ENCODE results near the gene VIPR2.
"Not testable (repeated sequence)": the region's sequence is repeated elsewhere in the genome, so short reads cannot be mapped to it uniquely, and the experiment has no call there.

VIPR2 gene

DNA sequence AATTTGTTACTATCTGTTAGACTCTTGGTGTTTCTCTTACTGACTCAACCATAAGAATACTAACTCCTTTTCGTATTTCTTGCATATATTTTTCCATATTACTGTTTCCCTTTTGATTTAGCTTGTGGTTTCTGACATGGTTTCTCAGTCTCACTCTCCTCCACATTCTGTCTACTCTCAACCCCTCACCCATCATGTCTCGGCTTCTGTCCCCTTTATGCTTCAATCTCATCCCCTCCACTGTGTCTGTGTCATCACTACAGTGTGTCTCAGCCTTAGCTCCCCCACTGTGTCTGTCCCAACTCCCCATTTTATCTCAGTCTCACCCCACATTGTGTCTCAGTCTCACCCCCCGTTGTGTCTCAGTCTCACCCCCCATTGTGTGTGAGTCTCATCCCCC is 126.9 kb downstream of the VIPR2 start:
- no peak for DNase-seq

DNA sequence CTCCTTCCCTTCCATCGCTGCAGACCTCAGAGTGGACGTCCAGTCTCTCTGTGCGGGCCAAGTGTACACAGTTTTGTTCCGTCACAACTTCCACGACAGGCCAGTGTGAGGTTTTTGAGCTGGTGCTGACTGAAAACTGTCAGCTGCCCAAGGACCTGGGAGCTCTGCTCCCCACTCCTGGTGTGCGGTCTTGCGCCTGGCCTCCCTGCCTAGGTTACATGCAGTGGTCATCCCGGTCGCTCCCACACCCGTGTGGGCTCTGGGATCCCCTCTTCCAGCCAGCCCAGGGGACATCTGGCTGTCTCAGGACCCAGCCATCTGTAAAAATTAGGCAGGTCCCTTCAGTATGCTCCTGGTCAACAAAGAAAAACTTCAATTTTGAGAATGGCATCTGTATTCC is 127.5 kb downstream of the VIPR2 start:
- DNase-seq: no peak

DNA sequence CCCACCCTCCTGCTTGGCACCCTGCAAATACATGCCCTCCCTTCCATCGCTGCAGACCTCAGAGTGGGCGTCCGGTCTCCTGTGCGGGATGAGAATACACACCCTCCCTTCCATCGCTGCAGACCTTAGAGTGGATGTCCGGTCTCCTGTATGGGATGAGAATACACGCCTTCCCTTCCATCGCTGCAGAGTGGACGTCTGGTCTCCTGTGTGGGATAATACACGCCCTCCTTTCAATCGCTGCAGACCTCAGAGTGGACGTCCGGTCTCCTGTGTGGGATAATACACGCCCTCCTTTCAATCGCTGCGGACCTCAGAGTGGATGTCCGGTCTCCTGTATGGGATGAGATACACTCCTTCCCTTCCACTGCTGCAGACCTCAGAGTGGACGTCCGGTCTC is 128.1 kb downstream of the VIPR2 start:
- no peak for DNase-seq

DNA sequence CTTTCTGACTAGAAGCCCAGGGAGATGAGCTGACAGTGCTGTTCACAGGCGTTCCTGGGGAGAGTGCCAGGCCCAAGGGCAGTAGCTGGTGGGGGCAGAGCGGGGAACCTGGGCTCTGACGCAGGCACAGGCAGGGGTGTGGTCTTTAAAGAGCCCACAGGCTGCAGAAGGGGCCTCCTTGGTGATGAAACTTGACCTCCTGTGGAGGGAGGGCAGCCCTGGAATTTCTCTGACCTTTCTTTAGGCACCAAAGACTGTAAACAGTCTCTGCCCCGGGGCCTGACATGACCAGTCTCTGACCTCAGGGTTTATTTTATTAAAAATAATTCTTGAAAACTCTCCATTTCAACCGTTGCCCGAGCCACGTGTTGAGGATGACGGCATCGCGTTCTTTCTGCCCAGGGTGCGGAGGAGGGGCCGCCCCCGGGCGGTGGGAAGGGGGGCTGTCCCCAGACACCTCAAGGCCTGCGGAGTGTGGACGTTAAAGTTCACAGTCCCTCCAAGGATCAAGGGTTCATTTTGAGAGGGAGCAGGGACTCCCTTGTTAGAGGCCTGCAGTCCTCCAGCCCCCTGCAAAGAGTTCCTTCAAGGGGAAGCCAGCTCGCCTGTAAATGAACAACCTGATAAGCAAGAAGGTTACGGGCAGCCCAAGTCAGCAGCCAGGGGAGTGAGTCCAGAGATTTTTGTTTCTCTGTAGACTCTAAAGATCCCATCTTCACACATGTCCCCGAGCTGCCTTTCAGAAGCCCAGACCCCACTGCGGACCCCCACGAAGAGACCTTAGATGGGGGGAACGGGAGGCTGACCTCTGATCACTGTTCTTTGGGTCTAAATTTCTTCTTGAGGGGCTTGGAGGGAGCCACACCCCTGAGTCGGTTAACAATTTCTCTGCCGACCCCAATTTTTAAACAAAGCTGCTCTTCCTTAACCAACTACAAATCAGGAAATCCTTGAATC is 128.9 kb downstream of the VIPR2 start:
- no peak for DNase-seq

DNA sequence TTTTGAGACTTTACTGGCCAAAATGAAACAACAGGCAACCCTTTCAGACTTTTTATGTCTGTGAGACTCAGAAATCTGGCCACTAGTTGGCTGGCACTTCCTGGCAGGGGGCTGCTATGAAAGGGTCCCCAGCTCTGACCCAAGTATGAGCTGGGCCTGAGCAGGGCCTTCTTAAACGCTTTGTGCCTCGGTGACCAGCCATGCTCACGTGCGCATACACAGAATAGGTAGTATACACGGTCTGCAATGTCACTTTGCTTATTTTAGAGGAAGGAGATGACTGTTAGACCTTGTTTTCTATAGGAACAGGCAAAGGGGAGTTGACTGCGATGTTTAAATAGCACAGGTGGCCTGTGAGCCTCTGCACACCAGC is 129.6 kb downstream of the VIPR2 start:
- DNase-seq: no peak

DNA sequence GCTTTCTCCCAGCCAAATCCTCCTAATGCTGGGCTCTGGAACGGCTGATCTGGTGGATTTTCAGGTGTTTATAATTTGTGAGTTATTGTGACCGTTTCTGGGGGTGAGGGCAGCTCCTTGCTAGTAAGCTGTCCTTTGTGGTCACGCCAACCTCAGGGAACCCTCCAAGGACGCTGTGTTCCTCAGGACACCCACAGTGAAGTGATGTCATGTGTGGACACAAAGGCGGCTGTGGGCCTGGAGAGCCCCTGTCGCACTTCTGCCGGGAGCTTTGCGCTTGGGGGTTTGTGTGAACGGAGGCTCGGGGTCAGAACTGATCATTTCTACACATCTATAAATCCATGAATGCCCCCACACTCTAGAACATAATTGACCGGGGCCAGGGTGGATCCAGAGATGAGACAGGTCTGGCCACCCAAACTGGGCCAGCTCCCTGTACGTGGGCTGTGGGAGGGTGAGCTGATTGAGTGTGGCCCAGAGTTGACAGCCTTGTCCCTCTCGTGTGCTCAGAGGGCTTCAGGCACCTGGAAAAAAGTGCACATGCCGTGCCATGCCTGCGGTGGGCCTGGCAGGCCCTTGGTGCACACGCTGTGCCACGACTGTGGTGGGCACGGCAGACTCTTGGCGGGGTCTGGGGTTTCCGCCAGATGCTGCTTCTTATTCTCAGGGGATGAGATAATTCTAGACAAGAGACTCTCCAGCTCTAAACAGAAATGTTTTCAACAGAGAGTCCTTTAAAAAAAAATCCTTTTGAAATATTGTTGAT is 130.2 kb downstream of the VIPR2 start:
- DNase-seq: no peak

DNA sequence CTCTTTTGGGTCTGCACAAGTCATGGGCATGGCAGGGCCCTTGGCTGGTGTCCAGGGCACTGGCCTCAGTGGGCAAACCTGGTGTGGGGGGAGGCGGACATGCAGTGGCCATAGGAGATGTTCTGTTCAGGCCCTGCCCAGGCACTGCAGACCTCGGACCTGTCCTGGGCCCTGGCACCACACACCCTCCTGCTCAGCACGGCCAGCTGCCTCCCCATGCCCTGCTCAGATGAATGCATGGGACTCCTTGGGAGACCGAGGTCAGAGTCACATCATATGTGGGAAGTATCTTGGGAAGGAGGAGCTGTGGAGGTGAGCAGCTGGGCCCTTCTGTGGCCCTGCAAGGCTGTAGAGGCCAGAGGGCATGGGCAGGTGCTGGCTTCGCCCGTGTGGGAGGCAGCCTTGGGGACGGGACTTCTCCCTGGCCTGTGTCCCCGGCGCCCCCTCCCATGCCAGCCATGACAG is 130.8 kb downstream of the VIPR2 start:
- no peak for DNase-seq

DNA sequence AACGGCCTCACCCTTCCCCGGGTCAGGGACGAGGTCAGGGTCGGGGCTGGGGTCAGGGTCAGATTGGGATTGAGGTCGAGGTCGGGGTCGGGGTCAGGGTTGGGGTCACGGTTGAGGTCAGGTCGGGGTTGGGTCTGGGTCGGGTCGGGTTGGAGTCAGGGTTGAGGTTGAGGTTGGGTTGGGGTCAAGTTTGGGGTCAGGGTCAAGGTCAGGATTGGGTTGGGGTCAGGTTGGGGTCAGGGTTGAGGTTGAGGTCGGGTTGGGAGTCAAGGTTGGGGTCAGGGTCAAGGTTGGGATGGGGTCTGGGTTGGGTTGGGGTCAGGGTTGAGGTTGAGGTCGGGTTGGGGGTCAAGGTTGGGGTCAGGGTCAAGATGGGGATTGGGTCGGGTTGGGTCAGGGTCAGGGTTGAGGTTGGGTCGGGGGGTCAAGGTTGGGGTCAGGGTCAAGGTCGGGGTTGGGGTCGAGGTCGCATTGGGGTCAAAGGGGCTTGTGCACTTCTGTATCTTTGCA is 131.4 kb downstream of the VIPR2 start:
- DNase-seq: no peak

DNA sequence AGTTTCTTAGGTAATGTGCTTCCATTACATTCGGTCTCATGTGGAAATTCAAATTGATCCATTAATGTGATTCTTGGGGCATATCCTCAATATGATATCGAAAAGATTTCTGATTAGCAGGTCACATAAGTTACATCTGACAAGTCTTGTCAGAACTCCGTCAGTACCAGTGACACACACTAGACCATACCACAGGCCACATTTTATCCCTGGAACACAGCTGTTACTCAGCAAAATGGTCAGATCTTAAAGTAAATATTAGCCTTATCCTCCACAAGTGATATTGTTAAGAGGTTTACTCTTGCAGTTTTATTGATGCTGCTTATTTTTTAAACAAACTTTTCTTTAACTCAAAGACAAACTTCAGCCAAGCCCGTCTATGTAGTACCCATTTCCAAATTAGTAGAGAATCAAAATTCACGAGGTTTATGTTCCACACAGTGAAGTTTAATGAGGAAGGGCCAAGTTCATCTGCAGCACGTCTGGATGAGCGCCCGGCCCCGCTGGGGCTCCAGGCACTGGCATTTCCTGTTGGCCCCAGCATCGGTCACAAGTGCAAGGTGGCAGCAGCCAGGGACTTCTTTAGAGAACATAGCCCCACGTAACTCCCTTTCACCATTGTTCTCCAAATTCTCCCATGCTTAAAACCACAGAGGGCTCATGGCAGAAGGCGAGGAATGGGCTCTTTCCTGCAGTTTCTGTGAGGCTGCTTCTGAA is 132.2 kb downstream of the VIPR2 start:
- no peak for DNase-seq

DNA sequence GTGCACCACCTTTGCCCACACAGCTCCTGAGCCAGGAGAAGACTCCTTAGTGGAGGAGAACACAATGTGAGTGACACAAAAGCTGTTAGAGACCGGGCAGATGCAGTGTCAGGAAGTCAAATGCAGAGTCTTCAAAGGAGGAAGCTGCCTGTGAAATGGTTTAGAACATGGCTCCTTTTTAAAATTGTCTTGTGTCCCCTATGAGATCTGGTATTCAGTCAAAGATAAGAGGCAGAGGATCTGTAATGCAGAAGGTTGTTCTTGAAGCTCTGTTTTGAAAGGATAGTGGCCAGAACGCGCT is 133.0 kb downstream of the VIPR2 start:
- no peak for DNase-seq

DNA sequence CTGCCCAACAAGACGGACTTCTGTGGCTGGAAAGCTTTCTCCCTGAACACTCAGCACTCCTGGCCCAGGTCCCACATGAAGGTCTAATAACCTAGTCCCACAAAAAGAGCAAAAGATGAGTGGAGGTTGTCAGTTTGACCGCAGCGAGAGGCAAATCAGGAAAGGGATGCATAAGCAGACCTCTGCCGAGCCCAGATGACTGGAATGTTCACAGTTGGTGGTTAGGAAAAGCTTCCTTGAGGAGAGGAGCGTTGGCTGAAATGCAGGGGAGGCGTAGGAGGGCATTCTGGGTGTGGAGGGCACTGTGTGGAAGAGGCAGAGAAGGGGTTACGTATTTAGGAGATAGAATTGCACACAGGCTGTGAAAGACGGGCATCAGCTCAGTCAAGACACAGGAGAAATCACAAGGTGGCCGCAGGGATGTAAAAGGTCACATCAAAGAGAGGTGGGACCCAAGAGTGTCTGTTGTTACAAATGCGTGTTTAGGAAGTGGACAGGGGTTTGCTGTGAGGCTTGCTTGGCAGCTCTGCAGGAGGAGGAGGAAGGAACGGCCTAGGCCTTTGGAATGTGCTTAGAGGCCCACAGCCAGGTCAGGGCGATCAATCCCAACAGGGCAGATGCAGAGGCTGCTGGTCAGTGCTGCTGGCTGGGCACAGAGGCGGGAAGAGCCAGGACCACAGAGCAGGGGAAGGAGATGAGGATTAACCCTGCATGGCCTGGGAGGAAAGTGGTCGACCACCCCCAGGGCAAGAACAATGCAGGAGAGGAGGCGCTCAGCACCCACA is 133.5 kb downstream of the VIPR2 start:
- DNase-seq: no peak

DNA sequence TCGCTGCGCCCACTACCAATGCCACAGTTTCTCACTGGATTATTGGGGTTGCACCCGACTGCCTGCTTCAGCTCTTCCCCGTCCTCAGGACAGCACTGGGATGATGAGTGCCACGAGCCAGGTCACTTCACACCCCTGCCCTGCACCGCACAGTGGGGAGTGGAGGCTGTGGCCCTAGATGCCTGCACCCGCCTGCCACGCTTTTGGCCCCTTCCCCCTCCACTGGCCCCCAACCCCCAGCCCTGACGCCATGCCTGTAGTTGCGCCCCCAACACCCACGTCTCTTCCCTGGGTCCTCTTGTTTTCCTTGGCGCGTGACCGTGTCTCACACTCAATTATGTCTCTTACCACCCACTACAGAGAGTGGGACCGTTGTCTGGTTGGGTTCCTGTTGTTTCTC is 134.3 kb downstream of the VIPR2 start:
- no peak for DNase-seq

DNA sequence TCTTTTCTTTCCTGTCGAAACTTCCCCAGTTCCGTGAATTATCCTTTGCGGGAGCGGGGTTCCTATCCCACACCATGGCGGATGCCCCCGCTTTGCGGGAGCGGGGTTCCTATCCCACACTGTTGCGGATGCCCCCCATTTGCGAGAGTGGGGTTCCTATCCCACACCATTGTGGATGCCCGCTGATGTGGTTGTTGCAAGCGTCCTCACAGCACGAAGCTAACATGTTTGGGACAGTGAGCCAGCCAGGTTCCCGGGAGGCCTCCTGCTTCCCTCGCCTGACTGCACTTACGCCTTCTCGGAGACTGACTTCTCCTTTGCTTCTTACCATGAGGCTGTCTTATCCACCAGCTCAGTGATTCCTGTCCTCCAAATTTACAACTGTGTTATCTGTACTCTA is 134.7 kb downstream of the VIPR2 start:
- DNase-seq: no peak

DNA sequence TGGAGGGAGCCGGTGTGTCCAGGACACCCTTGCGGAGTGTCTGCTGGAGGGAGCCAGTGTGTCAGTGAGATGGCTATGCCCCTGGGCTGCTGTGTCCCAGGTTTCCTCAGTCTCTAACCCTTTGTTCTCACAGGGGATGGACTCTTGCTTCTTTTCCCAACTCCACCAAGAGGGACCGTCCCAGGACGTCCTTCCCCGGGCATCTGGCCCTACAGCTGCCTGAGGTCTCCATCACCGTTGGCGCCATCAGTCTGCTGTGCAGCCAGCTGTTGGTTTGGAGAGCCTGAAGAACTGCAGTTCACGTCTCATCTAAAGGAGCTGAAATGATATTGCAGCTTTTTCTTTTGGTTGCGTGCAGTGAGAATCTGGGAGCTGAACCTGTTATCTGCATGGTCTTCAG is 136.2 kb downstream of the VIPR2 start:
- no peak for DNase-seq

DNA sequence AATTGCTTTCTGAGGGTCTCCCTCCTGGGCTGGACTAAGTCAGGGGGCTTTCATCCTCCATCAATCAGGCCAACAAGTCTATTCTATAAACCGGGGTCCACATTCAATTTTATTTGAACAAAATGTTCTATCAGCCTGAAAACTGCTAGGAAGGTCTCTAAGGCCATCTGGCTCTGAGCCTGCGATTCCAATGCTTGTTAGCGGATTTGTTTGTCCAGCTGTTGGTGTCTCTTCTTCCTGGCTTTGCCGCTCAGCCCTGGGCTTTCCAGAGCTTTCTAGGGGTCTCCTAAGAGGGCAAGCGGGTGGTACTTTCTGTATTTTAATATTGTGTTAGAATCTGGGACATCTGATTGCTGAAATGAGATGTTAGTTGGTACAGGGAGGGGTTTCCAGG is 136.7 kb downstream of the VIPR2 start:
- no peak for DNase-seq

DNA sequence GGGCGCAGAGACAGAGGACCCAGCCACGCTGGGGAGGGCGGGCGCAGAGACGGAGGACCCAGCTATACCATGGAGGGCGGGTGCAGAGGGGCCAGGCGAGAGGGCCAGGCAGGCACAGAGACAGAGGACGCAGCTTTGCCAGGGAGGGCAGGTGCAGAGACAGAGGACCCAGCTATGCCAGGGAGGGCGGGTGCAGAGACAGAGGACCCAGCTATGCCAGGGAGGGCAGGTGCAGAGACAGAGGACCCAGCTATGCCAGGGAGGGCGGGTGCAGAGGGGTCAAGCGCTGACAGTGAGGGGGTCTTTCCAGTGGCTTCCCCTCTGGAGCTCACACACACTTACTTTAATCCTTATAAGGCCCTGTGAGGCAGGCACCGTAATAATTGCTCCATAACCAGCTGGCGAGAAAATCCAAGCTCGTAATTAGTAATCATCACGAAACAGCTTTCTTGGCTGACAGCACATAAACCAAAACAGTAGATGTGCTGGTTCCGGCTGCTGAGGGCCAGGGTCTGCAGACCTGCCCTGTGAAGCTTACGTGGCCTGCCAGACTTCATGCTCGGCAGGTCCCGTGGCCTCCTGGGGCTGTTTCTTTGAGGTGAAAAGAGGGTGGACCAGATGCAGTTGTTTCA is 137.2 kb downstream of the VIPR2 start:
- no peak for DNase-seq

DNA sequence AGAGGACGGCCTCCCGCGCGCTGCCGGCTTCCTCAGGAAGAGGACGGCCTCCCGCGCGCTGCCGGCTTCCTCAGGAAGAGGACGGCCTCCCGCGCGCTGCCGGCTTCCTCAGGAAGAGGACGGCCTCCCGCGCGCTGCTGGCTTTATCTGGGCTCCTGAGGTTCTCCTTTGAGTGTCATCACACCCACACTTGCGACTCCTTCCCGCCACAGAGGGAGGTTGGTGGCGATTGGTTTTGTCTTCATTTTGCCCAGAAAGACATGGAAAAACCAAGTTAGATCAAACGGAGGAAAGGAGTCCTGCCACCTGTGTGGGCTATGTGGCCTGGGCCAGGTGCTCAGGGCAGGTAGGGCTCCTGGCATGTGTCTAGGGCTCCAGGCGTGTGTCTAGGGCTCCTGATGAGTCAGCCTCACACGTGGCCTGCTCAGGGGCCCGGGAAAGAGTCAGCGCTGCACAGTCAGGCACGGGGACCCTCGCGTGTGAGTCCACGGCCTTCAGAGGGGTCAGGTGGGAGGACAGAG is 138.0 kb downstream of the VIPR2 start:
- no peak for DNase-seq

DNA sequence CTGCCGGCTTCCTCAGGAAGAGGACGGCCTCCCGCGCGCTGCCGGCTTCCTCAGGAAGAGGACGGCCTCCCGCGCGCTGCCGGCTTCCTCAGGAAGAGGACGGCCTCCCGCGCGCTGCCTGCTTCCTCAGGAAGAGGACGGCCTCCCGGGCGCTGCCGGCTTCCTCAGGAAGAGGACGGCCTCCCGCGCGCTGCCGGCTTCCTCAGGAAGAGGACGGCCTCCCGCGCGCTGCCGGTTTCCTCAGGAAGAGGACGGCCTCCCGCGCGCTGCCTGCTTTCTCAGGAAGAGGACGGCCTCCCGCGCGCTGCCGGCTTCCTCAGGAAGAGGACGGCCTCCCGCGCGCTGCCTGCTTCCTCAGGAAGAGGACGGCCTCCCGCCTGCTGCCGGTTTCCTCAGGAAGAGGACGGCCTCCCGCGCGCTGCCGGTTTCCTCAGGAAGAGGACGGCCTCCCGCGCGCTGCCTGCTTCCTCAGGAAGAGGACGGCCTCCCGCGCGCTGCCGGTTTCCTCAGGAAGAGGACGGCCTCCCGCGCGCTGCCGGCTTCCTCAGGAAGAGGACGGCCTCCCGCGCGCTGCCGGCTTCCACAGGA is 138.6 kb downstream of the VIPR2 start:
- DNase-seq: not testable (repeated sequence)

DNA sequence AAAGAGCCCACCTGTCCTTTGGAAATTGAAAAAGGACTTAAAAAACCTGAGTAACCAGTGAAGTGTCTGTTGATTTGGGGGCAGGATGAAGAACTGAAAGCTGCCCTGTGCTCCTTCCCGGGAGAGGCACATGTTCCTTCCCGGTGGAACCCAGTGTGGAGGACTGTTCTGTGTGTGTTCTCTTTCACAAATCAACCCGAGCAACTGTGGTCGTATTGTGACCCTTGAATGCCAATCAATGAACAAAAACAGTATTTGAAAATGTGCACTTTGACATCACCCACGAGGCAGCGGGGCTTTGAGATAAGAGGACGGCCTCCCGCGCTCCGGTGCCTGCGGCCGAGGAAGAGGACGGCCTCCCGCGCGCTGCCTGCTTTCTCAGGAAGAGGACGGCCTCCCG is 139.0 kb downstream of the VIPR2 start:
- no peak for DNase-seq

DNA sequence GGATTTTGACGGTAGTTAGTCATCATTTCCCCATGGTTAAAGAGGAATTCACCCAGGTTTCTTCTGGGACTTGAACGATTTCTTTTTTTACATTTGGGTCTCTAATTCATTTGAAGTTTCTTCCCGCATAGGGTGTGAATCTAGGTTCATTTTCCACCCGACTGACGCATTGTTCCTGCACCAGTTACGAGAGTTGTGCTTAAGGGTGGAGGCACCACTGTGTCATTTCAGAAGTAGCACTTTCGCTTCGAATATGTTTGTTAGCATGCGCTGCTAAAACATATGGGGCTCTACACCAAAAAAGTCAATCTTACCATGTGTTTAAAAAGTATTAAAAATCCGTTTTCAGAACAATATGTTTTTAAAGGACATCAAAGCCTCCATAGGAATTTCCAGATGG is 140.3 kb downstream of the VIPR2 start:
- DNase-seq: no peak

DNA sequence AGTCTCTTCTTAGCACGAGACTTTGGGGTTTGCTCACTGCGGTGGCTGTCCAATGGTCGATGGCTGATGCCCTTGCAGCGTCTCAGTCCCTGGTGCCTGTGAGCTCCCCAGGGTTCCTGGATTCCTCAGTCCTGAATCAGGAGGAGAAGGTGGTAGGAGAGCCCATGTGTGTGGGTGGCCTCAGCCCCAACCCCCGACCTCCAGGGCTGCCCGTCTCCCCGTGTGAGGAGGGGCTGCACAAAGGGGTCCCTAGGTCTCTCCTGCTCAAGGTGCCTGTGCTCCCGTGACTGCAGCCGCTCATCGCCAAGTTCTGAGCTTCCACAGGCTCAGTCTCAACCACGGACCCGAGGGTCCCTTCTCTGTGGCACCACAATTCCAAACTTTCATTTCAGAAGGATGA is 142.9 kb downstream of the VIPR2 start:
- DNase-seq: no peak

All from CD4-positive, alpha-beta T cell treated with Interleukin-1 beta for 1 hour (primary cell).